HCT116 (cell line): ENCODE measurements around the gene PRRX2. TPM values are rescaled to one million over a fixed set of nuclear protein-coding genes. Genes with fewer than 3 reads are reported as not detected.

Source experiments
- ATAC-seq: fragments of 200-7000 bp; cut with Tn5 transposase; 2 replicates; pipeline ENCODE4 v1.9.1; 2020; ENCODE audit warnings: mild to moderate bottlenecking, moderate library complexity
- BruUV-seq: library from RNA; stranded (reverse); fragments of 400-500 nt; replicated peaks from 2 replicates; lab custom pipeline; 2021; lab: Mats Ljungman, UMichigan
- CTCF ChIA-PET: fragments of 300-600 bp; sonication (Branson Sonifier 250); formaldehyde crosslinking; loops from one replicate; lab custom pipeline; 2021; ENCODE audit warnings: antibody characterized with exemption; lab: Charles Lee
- POLR2A ChIA-PET: fragments of 300-600, 350-600 bp; sonication (Branson Sonifier 250); formaldehyde crosslinking; loops from one replicate; lab custom pipeline; 2021; ENCODE audit warnings: antibody characterized with exemption; lab: Charles Lee
- RAD21 ChIA-PET, 2 experiments: fragments of 300-600 bp; sonication (Branson Sonifier 250); formaldehyde crosslinking; loops; one replicate each; lab custom pipeline; 2023; ENCODE audit warnings: low total read pairs in 2 of 2; ENCODE audit not compliant: uncharacterized antibody in 2 of 2, unreplicated experiment in 2 of 2, low non-redundant PET in 1 of 2; lab: Charles Lee
- DNase-seq: peaks from one replicate; pipeline ENCODE4 v3.0.0-alpha.2; 2010; ENCODE audit warnings: low read depth, low spot score
- H2AFZ ChIP-seq: fragments of 200-600 bp; shearing (Covaris generic), sonication (generic); 2 replicates; pipeline ENCODE4 v1.6.1; 2017; ENCODE audit warnings: low read depth, mixed run types, mixed read lengths, antibody characterized with exemption, low read length; ENCODE audit not compliant: poor library complexity, severe bottlenecking
- H3K27ac ChIP-seq: 2 replicates; pipeline ENCODE4 v1.5.1; 2012; ENCODE audit warnings: low read depth, low read length
- H3K27me3 ChIP-seq: fragments of 200-600 bp; sonication (generic); 2 replicates; pipeline ENCODE4 v1.6.1; 2016; ENCODE audit warnings: mixed run types, low read length, mixed read lengths; ENCODE audit not compliant: insufficient read depth
- H3K36me3 ChIP-seq, 2 experiments: fragments of 200-500 bp in 1 of 2; fragments of 200-600 bp in 1 of 2; sonication (Bioruptor generic) in 1 of 2; sonication (generic) in 1 of 2; 2 replicates each; pipeline versions ENCODE4 v1.5.1 to v1.6.1; 2014 to 2016; ENCODE audit warnings: low read length in 2 of 2, inconsistent platforms in 1 of 2, mixed read lengths in 1 of 2, mixed run types in 1 of 2; ENCODE audit not compliant: insufficient read depth in 2 of 2, control insufficient read depth in 1 of 2
- H3K4me1 ChIP-seq, 2 experiments: fragments of 200-600 bp in 1 of 2; sonication (generic) in 1 of 2; 2 replicates each; pipeline versions ENCODE4 v1.5.1 to v1.6.1; 2012 to 2017; ENCODE audit warnings: low read length in 2 of 2, inconsistent platforms in 1 of 2, mild to moderate bottlenecking in 1 of 2, mixed read lengths in 1 of 2, mixed run types in 1 of 2, moderate library complexity in 1 of 2; ENCODE audit not compliant: insufficient read depth in 2 of 2, control insufficient read depth in 1 of 2
- H3K4me2 ChIP-seq: fragments of 200-600 bp; sonication (generic); 2 replicates; pipeline ENCODE4 v1.6.1; 2017; ENCODE audit warnings: mixed run types, low read length, mixed read lengths
- H3K4me3 ChIP-seq, 2 experiments: fragments of 200-600 bp in 1 of 2; sonication (generic) in 1 of 2; replicated peaks in 1 of 2; 2 replicates each; pipeline ENCODE4 v1.5.1; 2011 to 2016; ENCODE audit warnings: low read length in 2 of 2, control low read depth in 1 of 2, low read depth in 1 of 2, mild to moderate bottlenecking in 1 of 2, mixed read lengths in 1 of 2, mixed run types in 1 of 2
- H3K79me2 ChIP-seq: fragments of 200-600 bp; sonication (generic); 2 replicates; pipeline ENCODE4 v1.6.1; 2017; ENCODE audit warnings: mild to moderate bottlenecking, mixed run types, low read length, moderate library complexity, mixed read lengths; ENCODE audit not compliant: insufficient read depth
- H3K9ac ChIP-seq: fragments of 200-600 bp; sonication (generic); 2 replicates; pipeline ENCODE4 v1.6.1; 2016; ENCODE audit warnings: low read length, mixed read lengths
- H3K9me2 ChIP-seq: fragments of 200-600 bp; sonication (generic), shearing (Covaris generic); 2 replicates; pipeline ENCODE4 v1.6.1; 2017; ENCODE audit warnings: mixed run types, mild to moderate bottlenecking, moderate library complexity; ENCODE audit not compliant: insufficient read depth
- H3K9me3 ChIP-seq, 2 experiments: fragments of 200-500 bp in 1 of 2; fragments of 200-600 bp in 1 of 2; sonication (Bioruptor generic) in 1 of 2; sonication (generic) in 1 of 2; 2 replicates each; pipeline ENCODE4 v1.6.1; 2014 to 2017; ENCODE audit warnings: low read length in 2 of 2, mixed read lengths in 2 of 2, inconsistent platforms in 1 of 2, low read depth in 1 of 2, mild to moderate bottlenecking in 1 of 2, mixed run types in 1 of 2, moderate library complexity in 1 of 2; ENCODE audit not compliant: control insufficient read depth in 1 of 2, insufficient read depth in 1 of 2
- H4K20me1 ChIP-seq: fragments of 200-600 bp; sonication (generic), shearing (Covaris generic); 2 replicates; pipeline ENCODE4 v1.6.1; 2017; ENCODE audit warnings: mixed run types, mild to moderate bottlenecking, moderate library complexity; ENCODE audit not compliant: insufficient read depth
- CBX3 ChIP-seq: IDR thresholded peaks from 2 replicates; pipeline ENCODE4 v1.6.1; 2012; ENCODE audit warnings: low read depth
- CEBPB ChIP-seq: IDR thresholded peaks from 2 replicates; pipeline ENCODE4 v1.6.1; 2012; ENCODE audit warnings: low read depth
- EZH2 ChIP-seq: fragments of 200-600 bp; sonication (generic); IDR thresholded peaks from 2 replicates; pipeline ENCODE4 v1.6.1; 2017; ENCODE audit warnings: antibody characterized with exemption, mixed run types
- EZH2phosphoT487 ChIP-seq: fragments of 200-600 bp; IDR thresholded peaks from 2 replicates; pipeline ENCODE4 v1.6.1; 2018; ENCODE audit warnings: antibody characterized with exemption, borderline replicate concordance
- FOSL1 ChIP-seq: IDR thresholded peaks from 2 replicates; pipeline ENCODE4 v1.6.1; 2012; ENCODE audit warnings: low read depth
- JUND ChIP-seq: IDR thresholded peaks from 2 replicates; pipeline ENCODE4 v1.6.1; 2012
- RAD21 ChIP-seq: IDR thresholded peaks from 2 replicates; pipeline ENCODE4 v1.6.1; 2012; ENCODE audit warnings: low read depth, mild to moderate bottlenecking
- SP1 ChIP-seq: IDR thresholded peaks from 2 replicates; pipeline ENCODE4 v1.6.1; 2012; ENCODE audit warnings: low read depth
- SRF ChIP-seq: IDR thresholded peaks from 2 replicates; pipeline ENCODE4 v1.6.1; 2012; ENCODE audit warnings: low read depth
- YY1 ChIP-seq: IDR thresholded peaks from 2 replicates; pipeline ENCODE4 v1.6.1; 2011; ENCODE audit warnings: low read length, low read depth, moderate library complexity, mild to moderate bottlenecking; ENCODE audit not compliant: insufficient replicate concordance; ENCODE audit errors: extremely low read depth
- intact Hi-C: fragments of 100-400 bp; cut with micrococcal nuclease; formaldehyde crosslinking; loops from 2 replicates; pipeline ENCODE4 v1.10.0; 2022
- total RNA-seq: library from RNA; stranded (reverse); gene quantifications from one replicate; pipeline ENCODE4 v1.2.1, GENCODE V29; 2021; ENCODE audit not compliant: unreplicated experiment
- TF ChIP-seq, protein P1 (sequence below), 3 experiments: fragments of 200-600 bp in 1 of 3; sonication (generic) in 1 of 3; IDR thresholded peaks in 2 of 3; conservative IDR thresholded peaks in 1 of 3; 2 replicates each; pipeline ENCODE4 v1.5.1; 2012 to 2017; ENCODE audit warnings: low read depth in 2 of 3, low read length in 2 of 3, antibody characterized with exemption in 1 of 3, borderline replicate concordance in 1 of 3, control low read depth in 1 of 3, mild to moderate bottlenecking in 1 of 3, mixed read lengths in 1 of 3, mixed run types in 1 of 3, moderate library complexity in 1 of 3; ENCODE audit not compliant: insufficient read depth in 1 of 3
- TF ChIP-seq, protein P2 (sequence below): IDR thresholded peaks from 2 replicates; pipeline ENCODE4 v1.6.1; 2011; ENCODE audit warnings: mild to moderate bottlenecking, low read length, moderate library complexity; ENCODE audit not compliant: insufficient replicate concordance; ENCODE audit errors: extremely low read depth
- TF ChIP-seq, protein P3 (sequence below): IDR thresholded peaks from 2 replicates; pipeline ENCODE4 v1.6.1; 2012; ENCODE audit warnings: low read depth

Gene PRRX2
- total RNA-seq, 1 experiment from 2014 or later, result 25.5 TPM

DNA sequence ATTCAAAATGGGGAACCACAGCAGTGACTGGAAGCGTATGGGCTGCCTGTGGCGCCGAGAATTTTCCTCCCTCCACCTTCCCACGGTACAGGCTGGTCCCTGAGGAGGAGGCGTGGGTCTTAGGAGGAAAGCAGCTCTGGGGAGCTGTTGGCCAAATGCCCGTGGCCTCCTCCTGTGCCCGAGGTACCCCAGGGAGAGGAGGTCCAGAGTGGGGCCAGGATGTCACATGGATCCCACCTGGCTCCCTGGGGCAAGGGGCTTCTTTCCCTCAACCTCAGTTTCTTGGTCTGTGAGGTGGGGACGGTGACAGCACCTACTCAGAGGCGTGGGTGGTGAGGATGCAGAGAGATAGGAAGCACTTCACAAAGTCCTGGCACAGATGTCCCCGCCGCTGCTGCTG is 16.5 kb downstream of the PRRX2 start:
- Histone ChIP-seq H3K27ac (no peak overlapping the region), H3K9me2 (no peaks in the 10 kb centered on the region), H3K4me2 (no peak overlapping the region), H3K79me2 (no peaks in the 10 kb centered on the region), H3K27me3 (no peaks in the 10 kb centered on the region), H3K9ac (no peak overlapping the region), H3K36me3 (no peaks in the 10 kb centered on the region), H2AFZ (no peak overlapping the region), H3K4me1 (peaks cover 18 to 44% of the 10 kb centered on the region in 2 experiments), H3K4me3 (no peak overlapping the region), H4K20me1 (no peaks in the 10 kb centered on the region), H3K9me3 (no peaks in the 10 kb centered on the region)
- ChIA-PET RAD21 (no interaction called here), CTCF (no interaction called here), POLR2A (no interaction called here)
- intact Hi-C loops, result no loop called here
- ATAC-seq, result no peak
- BruUV-seq, result no TSS peak
- DNase-seq, result no peak
- TF ChIP-seq RAD21, result no peak

DNA sequence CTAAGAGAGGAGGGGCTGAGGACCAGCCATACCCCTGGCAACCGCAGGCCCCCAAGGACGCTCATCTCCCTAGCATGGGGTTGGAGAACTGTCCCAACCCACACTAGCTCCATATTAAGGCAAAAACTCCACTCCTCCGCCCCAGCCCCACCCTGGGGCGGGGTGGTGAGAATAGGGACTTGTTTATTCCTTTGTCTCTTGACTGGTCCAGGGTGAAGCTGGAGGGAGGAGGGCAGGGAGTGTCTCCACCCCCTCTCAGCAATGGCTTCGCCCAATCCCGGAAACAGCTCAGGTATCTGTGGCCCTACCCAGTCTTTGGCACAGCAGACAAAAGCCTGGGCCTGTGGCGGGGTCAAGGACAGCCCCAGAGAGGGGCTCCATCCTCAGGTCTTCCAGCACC is 16.9 kb downstream of the PRRX2 start:
- Histone ChIP-seq H3K36me3 (no peaks in the 10 kb centered on the region), H3K9ac (no peak overlapping the region), H3K4me1 (peaks cover 18 to 49% of the 10 kb centered on the region in 2 experiments), H3K4me2 (no peak overlapping the region), H4K20me1 (no peaks in the 10 kb centered on the region), H3K9me2 (no peaks in the 10 kb centered on the region), H3K27ac (no peak overlapping the region), H3K79me2 (no peaks in the 10 kb centered on the region), H3K9me3 (no peaks in the 10 kb centered on the region), H3K4me3 (no peak overlapping the region), H3K27me3 (no peaks in the 10 kb centered on the region), H2AFZ (no peak overlapping the region)
- ChIA-PET CTCF (no interaction called here), RAD21 (no interaction called here), POLR2A (no interaction called here)
- DNase-seq (no peak), ATAC-seq (no peak)
- intact Hi-C loops, result no loop called here
- no TSS peak for BruUV-seq
- TF ChIP-seq EZH2phosphoT487, result no peak
- TF ChIP-seq FOSL1, result no peak
- TF ChIP-seq SRF, result no peak
- no peak for TF ChIP-seq SP1
- TF ChIP-seq RAD21, result no peak
- no peak for TF ChIP-seq YY1
- TF ChIP-seq, protein P1, sequence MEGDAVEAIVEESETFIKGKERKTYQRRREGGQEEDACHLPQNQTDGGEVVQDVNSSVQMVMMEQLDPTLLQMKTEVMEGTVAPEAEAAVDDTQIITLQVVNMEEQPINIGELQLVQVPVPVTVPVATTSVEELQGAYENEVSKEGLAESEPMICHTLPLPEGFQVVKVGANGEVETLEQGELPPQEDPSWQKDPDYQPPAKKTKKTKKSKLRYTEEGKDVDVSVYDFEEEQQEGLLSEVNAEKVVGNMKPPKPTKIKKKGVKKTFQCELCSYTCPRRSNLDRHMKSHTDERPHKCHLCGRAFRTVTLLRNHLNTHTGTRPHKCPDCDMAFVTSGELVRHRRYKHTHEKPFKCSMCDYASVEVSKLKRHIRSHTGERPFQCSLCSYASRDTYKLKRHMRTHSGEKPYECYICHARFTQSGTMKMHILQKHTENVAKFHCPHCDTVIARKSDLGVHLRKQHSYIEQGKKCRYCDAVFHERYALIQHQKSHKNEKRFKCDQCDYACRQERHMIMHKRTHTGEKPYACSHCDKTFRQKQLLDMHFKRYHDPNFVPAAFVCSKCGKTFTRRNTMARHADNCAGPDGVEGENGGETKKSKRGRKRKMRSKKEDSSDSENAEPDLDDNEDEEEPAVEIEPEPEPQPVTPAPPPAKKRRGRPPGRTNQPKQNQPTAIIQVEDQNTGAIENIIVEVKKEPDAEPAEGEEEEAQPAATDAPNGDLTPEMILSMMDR (IDR thresholded peaks at IDR 0.05 in 2 of 3, conservative IDR thresholded peaks at IDR 0.05 in 1 of 3; ENCODE audit: borderline replicate concordance in 1 of 3, insufficient read depth in 1 of 3, low read depth in 2 of 3, low read length in 2 of 3), result no peak
- TF ChIP-seq EZH2, result no peak
- TF ChIP-seq, protein P2, sequence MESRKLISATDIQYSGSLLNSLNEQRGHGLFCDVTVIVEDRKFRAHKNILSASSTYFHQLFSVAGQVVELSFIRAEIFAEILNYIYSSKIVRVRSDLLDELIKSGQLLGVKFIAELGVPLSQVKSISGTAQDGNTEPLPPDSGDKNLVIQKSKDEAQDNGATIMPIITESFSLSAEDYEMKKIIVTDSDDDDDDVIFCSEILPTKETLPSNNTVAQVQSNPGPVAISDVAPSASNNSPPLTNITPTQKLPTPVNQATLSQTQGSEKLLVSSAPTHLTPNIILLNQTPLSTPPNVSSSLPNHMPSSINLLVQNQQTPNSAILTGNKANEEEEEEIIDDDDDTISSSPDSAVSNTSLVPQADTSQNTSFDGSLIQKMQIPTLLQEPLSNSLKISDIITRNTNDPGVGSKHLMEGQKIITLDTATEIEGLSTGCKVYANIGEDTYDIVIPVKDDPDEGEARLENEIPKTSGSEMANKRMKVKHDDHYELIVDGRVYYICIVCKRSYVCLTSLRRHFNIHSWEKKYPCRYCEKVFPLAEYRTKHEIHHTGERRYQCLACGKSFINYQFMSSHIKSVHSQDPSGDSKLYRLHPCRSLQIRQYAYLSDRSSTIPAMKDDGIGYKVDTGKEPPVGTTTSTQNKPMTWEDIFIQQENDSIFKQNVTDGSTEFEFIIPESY, result no peak
- TF ChIP-seq, protein P3, sequence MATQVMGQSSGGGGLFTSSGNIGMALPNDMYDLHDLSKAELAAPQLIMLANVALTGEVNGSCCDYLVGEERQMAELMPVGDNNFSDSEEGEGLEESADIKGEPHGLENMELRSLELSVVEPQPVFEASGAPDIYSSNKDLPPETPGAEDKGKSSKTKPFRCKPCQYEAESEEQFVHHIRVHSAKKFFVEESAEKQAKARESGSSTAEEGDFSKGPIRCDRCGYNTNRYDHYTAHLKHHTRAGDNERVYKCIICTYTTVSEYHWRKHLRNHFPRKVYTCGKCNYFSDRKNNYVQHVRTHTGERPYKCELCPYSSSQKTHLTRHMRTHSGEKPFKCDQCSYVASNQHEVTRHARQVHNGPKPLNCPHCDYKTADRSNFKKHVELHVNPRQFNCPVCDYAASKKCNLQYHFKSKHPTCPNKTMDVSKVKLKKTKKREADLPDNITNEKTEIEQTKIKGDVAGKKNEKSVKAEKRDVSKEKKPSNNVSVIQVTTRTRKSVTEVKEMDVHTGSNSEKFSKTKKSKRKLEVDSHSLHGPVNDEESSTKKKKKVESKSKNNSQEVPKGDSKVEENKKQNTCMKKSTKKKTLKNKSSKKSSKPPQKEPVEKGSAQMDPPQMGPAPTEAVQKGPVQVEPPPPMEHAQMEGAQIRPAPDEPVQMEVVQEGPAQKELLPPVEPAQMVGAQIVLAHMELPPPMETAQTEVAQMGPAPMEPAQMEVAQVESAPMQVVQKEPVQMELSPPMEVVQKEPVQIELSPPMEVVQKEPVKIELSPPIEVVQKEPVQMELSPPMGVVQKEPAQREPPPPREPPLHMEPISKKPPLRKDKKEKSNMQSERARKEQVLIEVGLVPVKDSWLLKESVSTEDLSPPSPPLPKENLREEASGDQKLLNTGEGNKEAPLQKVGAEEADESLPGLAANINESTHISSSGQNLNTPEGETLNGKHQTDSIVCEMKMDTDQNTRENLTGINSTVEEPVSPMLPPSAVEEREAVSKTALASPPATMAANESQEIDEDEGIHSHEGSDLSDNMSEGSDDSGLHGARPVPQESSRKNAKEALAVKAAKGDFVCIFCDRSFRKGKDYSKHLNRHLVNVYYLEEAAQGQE, result no peak
- TF ChIP-seq CEBPB, result no peak
- TF ChIP-seq JUND, result no peak
- TF ChIP-seq CBX3, result no peak
